Keratinocyte (primary cell): ENCODE measurements around the gene ZNF225.

Source experiments
- EZH2 ChIP-seq: IDR thresholded peaks from one replicate; pipeline ENCODE4 v1.6.1; 2012; ENCODE audit warnings: inconsistent platforms, mild to moderate bottlenecking, low read length, moderate library complexity
- TF ChIP-seq, protein P1 (sequence below), 3 experiments: IDR thresholded peaks in 1 of 3; conservative IDR thresholded peaks in 1 of 3; optimal IDR thresholded peaks in 1 of 3; 2 replicates in 2 of 3; 3 replicates in 1 of 3; pipeline versions ENCODE3 to v1.5.1; 2011; ENCODE audit warnings: low read length in 3 of 3, mild to moderate bottlenecking in 3 of 3, moderate library complexity in 2 of 3, control low read depth in 1 of 3, inconsistent platforms in 1 of 3; ENCODE audit not compliant: insufficient read depth in 2 of 3; ENCODE audit errors: extremely low read depth in 1 of 3

DNA sequence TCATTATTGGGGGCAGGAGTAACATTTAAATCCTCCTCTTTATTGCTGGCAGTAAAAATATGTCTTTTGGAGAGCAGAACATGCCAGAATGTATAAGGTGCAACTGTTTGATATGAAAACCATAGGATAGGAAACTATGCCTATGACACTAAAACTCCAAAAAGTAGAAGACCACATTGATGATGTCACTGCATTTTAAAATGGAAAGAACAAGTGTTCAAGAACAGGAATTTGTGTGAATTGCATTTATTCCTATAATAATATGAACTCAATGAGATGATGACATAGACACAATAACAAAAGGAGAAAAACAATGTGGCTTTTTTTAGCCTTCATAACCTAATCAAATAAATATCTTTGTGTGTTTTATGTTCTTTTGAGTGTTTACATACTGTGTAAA lies 3.7 kb upstream of the ZNF225 start:
- TF ChIP-seq, protein P1, sequence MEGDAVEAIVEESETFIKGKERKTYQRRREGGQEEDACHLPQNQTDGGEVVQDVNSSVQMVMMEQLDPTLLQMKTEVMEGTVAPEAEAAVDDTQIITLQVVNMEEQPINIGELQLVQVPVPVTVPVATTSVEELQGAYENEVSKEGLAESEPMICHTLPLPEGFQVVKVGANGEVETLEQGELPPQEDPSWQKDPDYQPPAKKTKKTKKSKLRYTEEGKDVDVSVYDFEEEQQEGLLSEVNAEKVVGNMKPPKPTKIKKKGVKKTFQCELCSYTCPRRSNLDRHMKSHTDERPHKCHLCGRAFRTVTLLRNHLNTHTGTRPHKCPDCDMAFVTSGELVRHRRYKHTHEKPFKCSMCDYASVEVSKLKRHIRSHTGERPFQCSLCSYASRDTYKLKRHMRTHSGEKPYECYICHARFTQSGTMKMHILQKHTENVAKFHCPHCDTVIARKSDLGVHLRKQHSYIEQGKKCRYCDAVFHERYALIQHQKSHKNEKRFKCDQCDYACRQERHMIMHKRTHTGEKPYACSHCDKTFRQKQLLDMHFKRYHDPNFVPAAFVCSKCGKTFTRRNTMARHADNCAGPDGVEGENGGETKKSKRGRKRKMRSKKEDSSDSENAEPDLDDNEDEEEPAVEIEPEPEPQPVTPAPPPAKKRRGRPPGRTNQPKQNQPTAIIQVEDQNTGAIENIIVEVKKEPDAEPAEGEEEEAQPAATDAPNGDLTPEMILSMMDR (optimal IDR thresholded peaks at IDR 0.05 in 1 of 3, IDR thresholded peaks at IDR 0.05 in 1 of 3, conservative IDR thresholded peaks at IDR 0.05 in 1 of 3; ENCODE audit: extremely low read depth in 1 of 3, insufficient read depth in 2 of 3, low read length in 3 of 3), result no peak
- no peak for TF ChIP-seq EZH2
